Measurements from ENCODE around the gene POU5F1.

POU5F1 gene

DNA sequence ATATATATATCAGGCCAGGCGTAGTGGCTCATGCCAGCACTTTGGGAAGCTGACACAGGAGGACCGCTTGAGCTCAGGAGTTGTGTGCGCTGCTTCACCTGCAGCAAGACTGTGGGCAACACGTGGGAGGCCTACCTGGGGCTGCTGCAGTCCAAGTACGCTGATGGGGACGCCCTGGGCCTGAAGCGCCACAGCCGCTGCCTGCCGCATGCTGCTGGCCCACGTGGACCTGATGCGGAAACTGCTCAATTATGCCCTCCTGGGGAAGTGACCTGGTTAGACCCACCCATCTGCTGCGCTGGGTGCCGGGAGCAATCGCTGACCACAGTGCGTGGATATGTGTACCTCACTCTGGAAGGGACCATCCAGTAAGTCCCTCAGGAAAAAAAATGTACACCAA lies 29.8 kb downstream of the POU5F1 start:
- DNase-seq (ENCODE audit: low spot score): no peak

DNA sequence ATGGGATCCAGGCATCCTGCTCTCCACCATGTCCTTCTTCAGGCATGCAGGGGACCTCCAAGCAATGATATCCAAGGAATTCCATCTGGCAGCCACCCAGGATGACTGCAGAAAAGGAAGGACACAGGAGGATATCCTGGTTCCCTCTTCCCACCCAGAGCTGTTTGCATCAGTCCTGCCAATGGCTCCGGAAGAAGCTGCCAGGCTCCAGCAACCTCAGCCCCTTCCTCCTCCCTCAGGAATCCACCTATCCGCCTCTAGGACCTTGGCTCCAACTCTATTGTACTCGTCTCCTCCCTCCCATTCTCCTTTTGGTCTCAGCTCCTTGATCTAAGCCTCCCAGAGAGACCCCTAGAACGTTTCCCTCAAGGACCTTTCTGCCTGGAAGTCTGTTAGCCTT lies 30.9 kb downstream of the POU5F1 start:
- DNase-seq (ENCODE audit: low spot score): no peak

GRCh38 chr6:31138982-31139381 lies 31.5 kb downstream of the POU5F1 start, which contains the start of gene PSORS1C2:
Gene PSORS1C2, minus strand, starts transcription at chr6:31139066. Its CDS starts 40 bp downstream, at chr6:31139026.
- DNase-seq (ENCODE audit: low spot score): no peak

DNA sequence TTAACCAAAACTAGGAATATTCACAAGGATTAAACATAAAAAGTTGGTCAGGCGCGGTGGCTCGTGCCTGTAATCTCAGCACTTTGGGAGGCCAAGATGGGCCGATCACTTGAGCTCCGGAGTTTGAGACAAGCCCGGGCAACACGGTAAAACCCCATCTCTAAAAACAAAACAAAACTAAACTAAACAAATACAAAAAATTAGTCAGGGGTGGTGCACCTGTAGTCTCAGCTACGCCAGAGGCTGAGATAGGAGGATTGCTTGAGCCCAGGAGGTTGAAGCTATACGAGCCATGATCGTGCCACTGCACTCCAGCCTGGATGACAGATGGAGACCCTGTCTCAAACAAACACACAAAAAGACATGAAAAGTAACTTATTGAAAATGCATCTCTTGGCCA lies 34.8 kb downstream of the POU5F1 start:
- no peak for DNase-seq (ENCODE audit: low spot score)

DNA sequence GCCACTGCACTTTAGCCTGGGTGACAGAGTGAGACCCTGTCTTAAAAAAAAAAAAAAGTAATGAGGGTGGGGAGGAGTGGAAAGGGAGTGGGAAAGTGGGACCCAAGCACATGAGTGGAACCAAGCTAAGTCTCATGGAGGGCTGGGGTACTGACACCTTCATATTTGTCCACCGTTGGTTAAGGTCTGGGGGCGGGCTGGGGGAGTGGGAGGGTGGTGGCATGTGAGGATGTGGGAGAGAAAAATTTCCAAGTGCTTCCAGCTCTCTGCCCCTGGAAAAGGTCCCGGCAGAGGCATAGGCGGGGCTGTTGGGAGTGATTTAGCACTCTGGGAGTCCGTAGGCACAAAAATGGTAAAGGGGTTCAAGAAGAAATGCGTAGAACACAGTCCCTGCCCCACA lies 37.7 kb downstream of the POU5F1 start:
- DNase-seq (ENCODE audit: low spot score): no peak

GRCh38 chr6:31131595-31131994 lies 38.9 kb downstream of the POU5F1 start:
- DNase-seq (ENCODE audit: low spot score): no peak

GRCh38 chr6:31130751-31131150 lies 39.7 kb downstream of the POU5F1 start:
- DNase-seq (ENCODE audit: low spot score): no peak

DNA sequence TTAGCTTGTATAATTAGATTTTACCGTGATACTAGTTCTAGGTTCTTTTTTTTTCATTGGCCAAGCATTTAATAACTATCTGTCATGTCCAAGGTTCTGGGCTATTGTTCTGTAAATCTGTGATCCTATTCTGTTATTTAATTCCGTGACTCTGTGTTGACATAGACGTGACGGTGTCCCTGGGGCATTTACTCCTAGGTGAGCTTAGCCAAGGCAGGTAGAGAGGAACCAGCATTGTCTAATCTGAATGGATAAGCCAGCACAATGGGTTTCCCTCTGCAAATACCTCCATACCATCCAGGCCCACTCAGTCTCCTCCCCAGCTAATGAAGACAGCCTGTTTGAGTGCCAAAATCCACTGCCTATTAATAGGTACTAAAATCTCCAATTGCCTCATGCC lies 41.4 kb downstream of the POU5F1 start:
- DNase-seq (ENCODE audit: low spot score): no peak

DNA sequence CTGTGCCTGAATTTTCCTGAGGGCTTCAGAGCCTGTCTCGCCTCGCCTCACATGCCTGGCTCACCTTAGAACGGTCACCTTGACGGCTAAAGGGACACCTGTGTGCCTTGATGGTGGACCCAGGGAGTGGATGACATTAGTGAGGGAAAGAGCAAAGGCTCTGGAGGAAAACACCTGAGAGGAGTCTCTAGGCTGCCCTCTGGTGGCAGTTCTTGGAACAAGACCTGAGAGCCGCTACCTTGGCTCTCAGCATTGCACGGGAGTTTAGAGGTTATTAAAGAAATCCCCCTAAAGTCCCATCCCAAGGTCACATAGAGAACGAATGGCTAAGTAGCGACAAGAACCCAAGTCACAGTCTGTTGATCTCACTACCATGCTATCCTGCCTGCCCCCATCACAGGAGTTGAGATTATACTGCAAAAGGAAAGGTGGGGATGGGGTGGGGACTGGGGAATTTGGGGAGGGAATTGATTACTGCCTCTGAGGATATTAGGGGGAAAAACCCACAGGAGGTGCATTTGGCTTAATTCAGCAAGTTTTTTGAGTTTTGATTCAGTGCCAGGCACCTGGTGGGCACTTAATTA lies 42.3 kb downstream of the POU5F1 start:
- DNase-seq (ENCODE audit: low spot score): peak; percentile 59

DNA sequence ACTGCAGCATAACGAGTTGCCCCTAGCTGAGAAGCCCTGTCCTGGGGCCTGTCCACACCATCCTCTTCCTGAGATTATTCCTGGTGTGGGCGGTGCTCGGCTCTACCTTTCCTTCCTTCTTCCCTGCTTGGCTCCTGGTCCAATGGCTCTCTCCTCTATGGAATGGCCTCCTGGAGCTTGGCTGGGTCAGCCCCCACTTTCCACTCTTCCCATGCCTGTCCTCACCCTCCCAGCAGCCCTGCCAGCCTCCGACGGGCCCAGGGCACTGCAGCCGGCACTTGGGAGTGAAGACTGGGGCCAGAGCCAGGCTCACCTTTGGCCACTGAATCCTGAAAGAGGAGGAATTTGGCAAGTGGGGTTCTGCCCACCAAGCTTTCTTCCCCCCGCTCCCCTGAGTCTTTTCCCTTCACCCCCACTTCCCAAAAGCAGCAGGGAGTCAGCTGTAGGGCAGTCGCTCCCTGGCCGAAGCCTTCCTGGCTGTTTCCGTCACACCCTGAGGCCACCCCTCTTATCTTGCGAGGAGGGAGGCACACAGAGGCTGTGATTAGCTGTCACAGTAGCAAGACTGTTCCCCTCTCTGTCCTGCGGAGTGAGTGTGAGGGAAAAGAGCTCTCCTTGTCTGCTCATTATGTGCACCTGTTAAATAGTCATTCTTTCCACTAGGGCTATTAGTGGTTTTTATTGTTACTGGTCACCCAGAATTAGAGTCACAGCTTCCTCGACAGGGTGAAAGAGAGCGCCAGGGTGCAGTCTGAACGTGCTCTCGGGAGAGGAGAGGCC lies 43.9 kb downstream of the POU5F1 start:
- no peak for DNase-seq (ENCODE audit: low spot score)

GRCh38 chr6:31125586-31126363 lies 44.7 kb downstream of the POU5F1 start:
- peak; percentile 60 for DNase-seq (ENCODE audit: low spot score)

DNA sequence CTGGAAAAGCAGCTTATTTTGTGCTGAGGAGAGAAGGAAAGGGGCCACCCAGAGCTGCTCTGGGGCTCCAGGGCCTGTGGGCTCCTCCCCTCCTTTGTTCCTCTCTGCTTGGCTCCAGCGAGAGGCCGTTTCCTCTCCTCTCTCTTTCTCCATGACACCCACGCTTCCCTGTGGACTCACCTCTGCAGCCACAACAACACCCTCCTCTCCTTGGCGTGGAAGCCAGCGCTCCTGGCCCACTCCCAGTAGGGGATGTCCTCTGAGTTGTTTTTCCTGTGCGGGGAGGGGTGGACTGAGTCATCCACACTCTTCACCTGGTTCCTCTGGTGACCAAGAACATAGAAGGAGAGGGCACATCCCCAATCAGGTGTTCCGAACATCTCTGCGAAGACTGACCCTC lies 45.3 kb downstream of the POU5F1 start:
- no peak for DNase-seq (ENCODE audit: low spot score)

DNA sequence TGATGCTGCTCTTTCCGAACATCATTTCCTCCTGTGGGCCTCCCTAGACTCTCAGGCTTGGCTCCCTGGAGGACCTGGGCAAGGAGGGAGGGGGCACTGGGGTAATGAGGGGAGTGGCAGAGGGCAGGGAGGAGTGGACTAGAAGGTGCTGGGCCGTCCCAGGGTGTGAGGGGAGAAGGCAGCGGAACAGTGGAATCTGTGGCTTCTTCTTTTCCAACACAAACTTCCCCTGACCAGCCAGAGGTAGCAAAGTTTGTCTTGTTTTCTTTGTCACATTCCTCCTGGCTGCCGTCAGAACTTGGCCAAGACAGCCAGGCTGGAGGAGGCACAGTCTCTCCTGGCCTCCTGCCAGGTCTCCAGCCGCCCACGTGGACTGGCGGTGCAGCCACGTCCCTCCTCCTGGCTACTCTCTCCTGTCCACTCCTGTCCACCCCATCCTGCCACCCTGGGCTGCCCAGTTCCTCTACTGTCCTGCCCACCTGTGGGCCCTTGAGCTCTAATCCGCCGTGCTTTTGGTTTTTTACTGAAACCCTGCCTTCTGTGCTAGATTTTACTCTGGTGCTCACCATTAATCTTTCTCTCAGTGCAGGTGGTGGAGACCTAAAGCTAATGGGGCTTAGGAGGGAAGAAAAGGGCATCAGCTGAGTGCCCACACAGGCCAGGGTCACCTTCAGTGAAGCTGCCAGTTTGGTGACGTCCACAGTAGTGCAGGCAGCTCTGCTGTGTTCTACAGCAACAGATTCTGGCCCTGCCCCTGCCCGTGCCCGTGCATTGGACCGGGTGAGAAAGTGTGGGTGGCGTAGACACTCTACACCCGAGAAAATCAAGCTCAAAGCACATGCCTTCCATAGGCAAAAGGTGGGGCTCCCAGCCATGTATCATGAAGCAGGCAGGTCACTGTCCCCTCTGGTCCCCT lies 47.4 kb downstream of the POU5F1 start:
- DNase-seq (ENCODE audit: low spot score): peak; percentile 84

DNA sequence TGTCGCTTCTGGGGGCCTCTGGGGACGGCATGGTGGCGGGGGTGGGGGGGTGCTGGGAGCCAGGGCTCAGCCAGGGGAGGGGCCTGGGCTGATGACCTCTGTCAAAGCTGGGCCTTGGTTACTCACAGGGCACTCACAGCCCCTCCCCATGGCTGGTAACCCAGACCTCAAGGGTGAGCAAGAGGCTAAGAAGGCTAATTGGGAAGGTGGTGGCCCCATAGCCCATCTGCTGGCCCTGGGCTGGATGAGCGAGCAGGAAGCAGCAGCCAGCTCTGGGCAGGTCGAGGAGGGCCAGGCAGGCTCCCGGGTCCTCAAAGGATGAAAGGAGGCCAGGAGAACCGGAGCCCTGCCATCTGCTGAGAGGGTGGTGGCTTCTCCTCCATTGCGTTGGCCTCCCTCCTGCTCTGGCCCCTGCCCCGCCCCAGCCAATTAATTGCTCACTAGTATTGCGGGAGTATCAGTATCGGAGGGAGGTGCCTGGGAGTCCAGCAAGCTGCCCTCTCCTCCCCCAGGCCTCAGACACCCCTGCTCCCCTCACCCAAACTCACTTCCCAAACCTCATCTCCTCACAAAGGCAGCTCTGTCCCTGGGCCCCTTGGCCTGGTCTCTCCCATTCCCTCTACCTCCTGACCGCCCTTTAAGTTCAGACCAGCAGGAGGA lies 49.2 kb downstream of the POU5F1 start:
- no peak for DNase-seq (ENCODE audit: low spot score)

DNA sequence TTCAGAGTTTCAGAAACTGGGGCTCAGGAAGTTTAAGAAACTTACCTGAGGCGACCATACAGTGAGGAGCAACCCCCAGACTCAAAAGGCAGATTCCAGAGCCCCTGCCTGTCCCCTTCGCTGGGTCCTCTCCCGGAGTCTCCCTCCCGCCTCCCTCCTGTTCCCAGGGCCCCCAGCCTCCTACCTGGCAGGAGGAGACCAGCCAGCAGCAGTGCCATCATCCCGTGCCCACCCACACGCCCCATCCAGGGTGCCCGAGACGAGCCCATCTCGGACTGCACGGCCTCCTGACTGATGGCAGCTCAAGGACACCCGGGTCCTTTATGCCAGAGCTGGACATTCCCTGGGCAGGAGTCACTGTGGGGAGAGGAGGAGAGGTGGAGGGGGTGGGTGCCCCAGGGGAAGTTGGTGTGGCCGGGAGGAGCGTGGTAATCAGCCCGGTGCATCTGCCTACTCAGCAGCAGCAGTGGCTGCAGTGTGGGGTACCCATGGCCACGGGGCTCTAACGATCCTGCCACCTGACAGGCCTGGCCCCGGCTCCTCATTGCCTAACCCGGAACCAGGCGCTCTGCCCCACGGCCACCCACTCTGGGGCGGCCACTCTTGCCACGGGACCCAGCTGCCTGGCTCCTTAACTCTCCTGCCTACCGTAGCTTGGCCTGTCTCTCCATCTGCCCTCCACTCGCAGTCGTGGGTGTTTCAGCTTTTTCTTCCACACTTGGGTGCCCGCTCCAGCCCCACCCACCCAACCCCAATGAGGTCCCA lies 50.1 kb downstream of the POU5F1 start, which contains the start of gene CDSN:
TSS of gene CDSN (minus strand) at position 296 of the 765 bp plus-strand sequence. CDS start at position 269, 27 bp downstream.
- DNase-seq (ENCODE audit: low spot score): no peak

DNA sequence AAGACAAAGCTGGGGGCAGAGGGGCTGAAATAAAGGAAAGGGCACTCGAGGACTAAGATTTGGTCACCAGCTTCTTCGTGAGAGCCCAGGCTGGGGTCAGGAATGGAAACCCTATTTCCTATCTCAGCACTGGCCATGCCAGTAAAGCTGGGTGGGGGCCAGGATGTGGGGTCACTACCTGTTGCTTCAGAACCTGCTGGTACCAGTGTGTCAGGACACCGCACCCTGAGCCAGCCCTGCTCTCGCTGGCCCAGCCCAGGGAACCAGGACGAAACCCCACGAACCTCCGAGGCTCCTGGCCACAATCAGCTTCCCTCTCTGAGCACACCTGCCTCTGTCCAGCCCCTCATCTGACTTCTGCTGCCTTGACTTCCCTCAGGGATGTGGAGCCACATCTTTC lies 52.3 kb downstream of the POU5F1 start:
- DNase-seq (ENCODE audit: low spot score): no peak

- DNase-seq (ENCODE audit: low spot score): no peak
Measured at GRCh38 chr6:31116661-31117385, 53.7 kb downstream of the POU5F1 start.

GRCh38 chr6:31115941-31116560 lies 54.4 kb downstream of the POU5F1 start:
- no peak for DNase-seq (ENCODE audit: low spot score)
